Bone marrow (tissue), 2 donors: ENCODE measurements around the gene CUL1.

ENCODE experiments used
- DNase-seq, 2 donors: peaks; one replicate each; lab custom pipeline; 2025; lab: John Stamatoyannopoulos, UW

CUL1 gene

DNA sequence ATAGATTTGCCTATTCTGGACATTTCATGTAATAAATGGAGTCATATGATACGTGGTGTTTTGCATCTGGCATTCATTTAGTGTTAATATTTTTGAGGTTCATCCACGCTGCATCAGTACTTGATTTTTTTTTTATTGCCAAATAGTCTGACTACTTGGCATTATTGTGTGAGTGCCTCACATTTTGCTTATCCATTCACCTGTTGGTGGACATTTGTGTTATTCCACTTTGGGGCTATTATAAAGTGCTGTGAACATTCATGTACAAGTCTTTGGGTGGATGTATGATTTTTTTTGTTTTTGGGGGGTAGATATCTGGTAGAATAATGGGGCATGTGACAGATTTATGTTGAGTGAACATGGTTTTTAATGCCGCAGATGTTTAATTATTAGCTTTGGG, 19.7 kb downstream of the CUL1 start:
- no peak for DNase-seq

DNA sequence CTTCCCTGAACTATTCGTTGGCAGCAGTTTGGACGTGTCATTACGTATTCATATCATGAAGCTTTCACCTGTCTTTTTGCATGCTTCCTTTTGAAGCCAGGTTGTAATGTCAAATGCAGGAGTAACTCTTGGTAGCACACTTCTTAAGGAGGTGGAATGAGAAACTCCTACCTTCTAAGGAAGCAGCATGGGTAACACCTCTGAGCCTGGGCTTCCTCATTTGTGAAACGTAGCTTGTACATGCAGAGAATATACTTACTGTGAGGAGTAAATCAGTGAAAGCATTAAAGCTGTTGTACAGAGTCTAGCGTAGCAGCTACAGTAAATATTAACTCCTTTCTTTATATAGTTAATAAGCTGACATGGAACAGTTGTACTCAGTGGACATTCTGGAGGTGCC, 21.1 kb downstream of the CUL1 start:
- no peak for DNase-seq

DNA sequence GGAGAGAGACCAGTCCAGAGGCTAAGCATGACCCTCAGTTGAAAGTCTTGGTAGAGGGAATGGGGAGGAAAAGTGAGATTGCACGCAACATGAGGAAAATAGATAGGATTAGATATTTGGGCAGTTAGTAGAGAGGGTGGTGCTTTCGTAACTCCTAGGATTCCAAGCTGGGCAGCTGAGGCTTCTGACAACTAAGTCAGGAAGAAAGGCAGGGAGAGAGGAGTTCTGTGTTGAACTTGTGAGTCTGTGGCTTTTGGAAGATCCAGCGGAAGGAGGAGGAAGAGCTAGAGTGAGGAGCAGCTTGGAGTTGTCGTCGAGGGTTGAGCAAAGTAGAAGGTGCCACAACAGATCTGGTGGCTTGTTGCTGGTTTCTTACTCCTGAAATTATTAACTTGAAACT, 21.8 kb downstream of the CUL1 start:
- no peak for DNase-seq

DNA sequence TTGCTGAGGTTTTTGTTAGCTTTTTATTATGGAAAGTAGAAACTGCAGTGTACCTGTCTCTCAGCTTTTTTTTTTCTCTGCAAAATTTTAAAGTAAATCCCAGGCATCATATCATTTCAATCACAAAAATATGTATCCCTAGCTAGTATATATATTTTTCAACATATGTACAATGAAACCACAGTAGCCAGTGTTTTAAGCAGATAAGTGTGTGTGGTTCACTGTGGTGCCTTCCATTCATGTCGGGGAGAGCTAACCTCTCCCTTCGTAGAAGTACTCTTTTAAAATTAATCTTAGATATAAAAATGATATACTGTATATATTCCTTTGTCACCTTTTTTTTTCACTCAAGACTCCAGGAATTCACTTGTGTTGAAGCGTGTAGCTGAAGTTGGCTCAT, 22.7 kb downstream of the CUL1 start:
- DNase-seq = no peak

DNA sequence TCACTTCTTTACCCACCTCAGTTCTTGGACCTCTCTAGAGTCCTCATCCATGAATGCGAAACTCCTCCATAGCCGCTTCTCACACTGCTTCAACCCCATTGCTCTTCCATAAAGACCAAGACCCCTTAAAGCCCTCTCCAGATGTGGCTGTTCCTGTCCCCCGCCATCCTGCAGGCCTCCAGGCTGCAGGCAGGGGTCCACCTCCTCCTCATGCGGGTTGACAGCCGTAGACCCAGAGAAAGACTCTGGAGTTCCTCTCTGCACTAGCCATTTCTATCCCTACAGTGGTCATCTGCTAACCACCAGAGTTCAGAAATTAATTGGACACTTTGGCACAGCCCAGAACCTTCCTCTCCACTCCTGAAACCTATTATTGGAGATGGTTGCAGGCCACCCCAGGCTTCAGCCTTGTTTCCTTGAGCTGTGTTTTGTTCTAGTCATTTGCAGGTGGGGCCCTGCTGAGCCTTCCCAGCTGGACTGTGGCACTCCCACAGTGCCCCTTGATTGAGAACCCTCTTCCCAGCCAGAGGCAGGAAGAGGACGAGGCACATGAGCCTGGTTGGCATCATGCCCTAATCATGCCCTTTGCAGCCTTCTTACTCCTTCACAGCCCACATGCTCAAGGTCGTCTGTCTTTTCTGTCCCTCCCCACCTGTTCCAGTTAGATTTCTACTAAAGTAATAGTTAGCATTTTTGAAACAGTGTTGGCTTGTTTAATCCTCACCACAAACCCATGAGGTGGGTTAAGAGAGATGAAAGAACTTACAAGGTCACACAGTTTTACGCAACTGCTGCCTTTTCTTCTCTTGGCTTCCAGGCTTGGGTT, 23.9 kb downstream of the CUL1 start:
- DNase-seq = no peak

DNA sequence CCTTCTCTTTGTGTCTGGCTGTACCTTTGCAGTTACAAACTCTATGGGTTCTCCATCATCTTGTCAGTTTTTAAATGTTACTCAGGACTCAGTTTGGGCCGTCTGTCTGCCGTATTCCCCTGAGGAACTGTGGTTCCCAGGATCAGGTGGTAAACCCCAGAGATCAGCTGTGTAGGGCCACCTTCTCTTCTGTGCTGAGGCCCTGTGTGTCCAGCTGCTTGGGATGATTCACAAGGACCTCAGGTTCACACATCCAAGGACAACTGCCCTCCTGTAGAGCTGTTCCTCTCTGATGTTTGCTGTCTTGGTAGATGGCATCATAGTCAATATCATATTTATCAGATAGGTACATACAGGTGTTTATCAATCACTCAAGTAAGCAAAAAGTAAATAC, 24.5 kb downstream of the CUL1 start:
- DNase-seq = no peak

DNA sequence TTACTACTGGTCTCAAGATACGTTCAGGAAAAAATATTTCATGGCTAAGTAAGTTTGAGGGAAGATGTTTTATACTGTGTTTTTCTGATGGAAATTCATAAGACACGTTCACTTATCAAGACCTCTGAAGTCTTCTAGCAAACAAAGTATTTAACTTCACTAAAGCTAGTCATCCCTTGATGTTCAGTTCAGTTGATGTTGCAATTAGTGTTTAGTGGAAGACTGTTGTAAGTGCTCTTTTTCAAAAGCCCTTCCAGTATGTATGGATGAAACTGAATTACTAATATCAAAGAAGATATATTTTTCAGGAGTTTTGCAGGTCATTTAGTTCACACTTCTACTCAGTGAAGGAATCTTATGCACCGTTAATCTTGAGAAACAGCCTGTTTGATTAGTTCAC, 25.1 kb downstream of the CUL1 start:
- no peak for DNase-seq

DNA sequence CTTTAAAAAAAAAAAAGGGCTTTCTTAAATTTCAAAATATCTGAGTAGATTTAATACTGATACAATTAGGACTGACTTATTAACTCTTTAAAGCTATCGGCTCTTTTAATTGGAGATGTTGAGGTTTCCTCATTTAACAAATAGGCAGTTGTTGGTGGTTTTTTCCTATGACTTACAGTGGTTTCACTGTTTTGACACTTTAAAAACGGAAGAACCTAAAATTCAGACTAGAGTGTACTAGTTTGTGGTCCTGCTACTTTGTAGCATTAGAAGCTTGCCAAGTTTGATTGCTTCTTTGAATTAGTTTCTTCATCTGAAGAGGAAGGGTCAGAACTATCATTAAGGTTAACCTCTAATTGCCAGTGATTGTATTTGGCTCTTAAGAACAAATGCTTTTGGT, 27.7 kb downstream of the CUL1 start:
- DNase-seq = no peak

DNA sequence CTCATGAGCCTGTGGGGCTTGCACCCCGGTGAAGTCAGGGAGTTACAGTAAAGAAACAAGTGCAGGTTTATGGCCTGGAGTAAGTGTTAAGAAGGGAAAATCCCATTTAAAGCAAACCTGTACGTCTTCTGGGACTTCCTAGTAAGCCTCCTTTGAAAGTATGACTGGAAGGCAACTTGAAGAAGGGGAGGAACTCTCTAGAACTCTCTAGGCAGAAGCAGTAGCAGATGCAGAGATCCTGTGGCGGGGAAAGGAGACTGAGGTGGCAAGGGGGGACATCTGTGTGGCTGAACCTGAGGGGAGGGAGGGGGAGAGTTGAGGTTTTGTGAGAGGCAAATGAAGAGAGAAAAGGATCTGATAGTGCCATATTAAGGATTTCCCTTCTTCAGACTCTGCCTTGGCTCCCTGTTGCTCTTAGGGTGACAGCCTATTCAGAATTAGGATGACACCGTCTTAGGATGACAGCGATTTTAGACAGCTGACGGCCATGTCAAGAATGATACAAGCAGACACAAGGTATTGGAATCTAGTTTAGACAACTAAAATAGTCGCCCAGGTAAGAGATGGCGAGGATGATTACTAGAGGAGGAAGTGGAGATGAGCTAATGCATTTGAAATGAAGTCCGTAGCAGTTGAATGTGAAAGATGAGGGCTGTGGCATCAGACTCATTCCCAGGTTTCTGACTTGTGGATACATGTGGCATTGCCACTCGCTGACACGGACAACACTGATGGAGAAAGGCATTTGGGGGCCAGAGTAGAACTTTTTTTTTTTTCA, 29.0 kb downstream of the CUL1 start:
- no peak for DNase-seq

DNA sequence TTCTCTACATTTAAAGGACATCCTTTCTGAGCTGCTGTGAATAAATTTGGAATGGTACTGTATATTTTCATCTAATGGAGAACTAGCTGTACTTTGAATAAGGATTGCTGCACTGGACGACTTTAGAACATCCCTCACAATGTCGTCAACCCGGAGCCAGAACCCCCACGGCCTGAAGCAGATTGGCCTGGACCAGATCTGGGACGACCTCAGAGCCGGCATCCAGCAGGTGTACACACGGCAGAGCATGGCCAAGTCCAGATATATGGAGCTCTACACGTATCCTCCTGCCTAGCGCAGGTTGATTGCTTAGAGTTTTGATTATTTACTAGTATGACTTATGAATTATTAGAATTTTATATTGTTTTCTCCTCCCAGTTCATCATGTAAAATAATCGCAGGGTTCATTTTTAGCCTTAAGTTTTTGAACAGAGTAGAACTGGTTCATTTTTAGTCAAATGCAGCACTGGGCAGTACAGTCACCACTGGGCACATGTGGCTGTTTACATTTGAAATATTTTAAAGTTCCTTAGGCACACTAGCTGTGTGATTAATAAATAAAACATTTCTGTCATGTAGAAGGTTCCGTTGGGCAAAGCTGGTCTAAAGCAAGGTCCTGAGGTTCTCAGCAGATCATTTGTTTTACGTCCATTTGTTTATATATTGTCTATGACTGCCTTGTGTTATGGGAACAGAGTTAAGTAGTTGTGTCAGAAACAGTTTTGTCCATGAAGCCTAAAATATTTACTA, 31.5 kb downstream of the CUL1 start:
- DNase-seq = no peak

DNA sequence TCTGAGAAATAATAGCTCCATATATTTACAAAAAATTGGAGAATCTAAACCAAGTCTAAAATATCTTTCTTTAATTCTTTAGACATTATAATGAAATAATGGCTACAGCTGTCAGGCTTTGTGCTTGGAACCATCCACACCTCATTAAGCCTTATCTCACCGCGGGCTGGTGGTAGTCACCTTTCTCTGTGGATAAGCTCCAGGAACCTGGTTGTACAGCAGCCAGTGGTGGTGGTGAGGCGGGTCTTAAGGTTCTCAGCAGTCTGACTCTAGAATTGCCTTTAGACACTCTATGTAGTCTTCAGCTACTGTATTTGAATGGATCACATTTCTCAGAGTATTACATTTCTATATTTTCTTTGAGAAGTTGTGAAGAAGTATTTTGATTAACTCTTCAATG, 34.2 kb downstream of the CUL1 start:
- DNase-seq = no peak

DNA sequence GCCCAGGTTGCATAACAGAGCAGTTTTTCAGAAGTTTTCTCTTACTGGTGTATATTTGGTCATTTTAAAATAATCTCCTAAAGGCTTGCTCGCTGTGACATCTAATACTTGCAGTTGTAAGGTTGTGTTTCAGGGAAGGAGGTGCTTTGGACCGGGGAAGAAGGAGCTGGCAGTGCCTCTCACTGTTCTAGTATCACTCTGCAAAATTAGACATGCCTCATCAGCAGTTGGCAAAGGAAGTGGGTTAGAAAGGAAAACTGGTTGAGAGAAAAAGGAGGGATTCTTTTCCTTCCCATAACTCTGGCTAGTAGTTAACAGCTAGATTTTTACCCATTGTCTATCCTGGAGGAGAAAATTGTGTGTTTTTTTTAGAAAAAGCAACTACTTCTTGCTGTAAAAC, 34.8 kb downstream of the CUL1 start:
- DNase-seq = no peak

DNA sequence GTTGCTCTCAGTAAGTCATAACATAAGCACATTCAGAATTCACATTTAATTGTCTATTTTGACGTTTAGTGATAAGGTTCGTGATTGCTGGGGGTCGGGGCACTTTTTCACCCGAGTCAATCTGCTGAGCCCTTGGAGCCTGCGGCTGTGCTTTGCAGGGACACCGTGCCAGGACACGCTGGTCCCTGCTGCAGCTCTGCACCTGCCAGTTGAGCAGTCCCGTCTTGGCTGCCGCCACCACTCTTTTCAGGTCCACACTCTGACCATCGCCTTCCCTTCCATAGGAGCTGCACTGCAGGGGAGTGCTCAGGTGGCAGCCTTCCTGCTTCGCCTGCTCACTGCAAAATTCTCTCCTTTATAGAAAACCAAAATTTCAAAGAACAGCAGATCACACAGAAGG, 36.4 kb downstream of the CUL1 start:
- no peak for DNase-seq

DNA sequence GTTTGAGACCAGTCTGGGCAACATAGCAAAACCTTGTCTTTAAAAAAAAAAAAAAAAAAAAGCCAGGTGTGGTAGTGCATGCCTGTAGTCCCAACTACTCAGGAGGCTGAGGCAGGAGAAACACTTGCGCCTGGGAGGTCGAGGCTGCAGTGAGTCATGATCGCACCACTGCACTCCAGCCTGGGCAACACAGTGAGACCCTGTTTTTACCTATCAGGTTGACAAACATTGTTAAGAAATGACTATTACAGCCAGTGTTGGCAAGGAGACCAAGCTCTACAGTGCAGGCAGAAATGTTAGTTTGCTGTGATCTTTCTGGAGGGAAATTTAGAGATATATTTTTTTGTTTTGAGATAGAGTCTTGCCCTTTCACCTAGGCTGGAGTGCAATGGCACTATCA, 37.3 kb downstream of the CUL1 start:
- no peak for DNase-seq

DNA sequence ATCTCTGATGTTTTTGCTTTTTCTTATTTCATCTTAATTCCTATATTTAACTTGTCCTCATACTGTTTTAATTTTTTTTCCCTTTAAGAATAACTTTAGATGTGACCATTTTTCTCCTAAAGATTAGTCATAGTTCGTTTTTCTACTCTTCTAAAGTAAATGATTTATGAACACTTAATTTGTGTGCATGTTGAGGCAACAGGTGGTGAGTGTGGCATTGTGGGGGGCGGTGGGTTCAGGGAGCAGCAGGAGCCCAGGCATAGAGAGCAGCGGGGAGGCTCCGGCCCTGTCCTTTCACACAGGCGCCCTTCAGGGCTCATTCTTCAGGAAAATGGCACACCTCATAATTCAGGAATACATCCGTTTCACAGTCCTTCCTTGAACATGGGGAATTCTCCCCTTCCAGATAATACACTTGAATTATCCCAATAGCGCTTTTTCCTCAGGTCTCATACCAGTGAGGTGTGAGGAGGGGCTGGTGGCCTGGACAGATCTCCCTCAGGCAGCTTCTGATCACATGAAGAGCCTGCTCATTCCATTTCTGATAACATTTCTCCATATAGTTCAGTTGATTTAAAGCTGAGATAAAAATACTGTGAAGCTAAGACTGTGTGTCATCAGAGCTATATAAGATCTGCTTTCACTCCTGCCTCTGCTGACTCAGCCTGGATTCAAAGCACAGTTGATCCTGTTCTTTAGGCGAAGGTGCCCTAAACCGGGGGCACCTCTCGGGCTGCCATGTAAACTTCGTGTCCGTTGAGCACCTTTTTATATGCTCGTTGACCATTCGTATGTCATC, 40.2 kb downstream of the CUL1 start:
- DNase-seq = no peak

DNA sequence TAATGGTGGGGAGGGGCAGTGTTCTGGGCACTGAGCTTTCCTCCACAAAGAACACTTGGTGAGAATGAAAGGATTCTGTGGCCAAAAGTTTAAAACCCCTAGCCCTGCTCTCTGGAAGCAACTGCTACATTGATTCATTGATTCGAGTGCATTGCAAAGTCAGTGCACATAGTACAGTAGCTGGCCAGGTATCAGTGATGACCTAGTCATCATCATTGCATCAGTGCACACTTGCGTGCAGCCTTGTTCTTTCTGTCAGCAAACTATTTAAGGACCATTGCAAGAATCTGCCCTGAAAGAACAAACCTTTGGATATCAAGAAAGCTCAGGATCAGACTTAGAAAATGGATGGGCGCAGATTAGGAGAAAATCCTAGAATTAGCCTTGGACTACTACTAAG, 47.4 kb downstream of the CUL1 start:
- DNase-seq = no peak

DNA sequence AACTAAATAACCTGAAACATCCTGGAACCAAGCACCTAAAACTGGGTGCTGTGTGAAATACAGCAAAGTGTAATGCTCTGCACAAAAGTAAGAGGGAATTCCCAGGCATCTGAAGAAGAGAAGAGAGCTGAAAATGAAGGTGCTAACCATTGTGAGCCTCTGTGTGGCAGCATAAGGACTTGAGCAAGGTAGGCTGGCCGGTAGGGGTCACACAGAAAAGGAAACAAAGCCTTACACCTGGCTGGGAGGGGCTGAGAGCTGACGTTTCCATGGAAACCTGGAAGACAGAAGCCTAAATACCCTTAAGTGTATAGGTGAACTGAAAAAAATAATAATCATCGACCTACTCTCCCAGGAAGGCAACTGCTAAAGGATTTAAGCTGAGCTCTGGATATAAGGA, 48.6 kb downstream of the CUL1 start:
- no peak for DNase-seq

DNA sequence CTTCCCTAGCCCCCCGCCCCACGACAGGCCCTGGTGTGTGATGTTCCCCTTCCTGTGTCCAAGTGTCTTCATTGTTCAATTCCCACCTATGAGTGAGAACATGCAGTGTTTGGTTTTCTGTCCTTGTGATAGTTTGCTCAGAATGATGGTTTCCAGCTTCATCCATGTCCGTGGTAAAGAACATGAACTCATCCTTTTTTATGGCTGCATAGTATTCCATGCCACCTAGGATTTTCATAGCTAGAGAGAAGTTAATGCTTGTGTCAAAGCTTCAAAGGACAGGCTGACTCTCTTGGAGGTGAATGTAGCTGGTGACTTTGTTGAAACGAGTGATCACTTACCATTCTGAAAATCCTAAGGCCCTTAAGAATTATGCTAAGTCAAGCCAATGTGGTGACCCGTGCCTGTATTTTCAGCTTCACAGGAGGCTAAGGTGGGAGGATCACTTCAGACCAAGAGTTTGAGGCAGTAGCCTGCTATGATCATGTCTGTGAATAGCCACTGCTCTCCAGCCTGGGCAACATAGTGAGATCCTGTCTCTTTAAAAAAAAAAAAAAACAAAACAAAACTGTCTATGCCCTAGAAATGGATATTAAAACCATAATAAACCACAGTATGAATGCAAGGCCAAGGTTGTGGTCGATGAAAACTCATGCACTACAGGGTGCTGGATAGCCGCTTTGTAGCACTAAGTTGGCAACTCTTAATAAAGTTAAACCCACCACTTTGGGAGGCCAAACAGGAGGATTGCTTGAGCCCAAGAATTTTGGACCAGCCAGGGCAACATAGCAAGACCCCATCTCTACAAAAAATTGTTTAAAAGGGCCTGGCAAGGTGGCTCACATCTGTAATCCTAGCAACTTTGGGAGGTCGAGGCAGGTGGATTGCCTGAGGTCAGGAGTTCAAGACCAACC, 52.0 kb downstream of the CUL1 start:
- DNase-seq = no peak

DNA sequence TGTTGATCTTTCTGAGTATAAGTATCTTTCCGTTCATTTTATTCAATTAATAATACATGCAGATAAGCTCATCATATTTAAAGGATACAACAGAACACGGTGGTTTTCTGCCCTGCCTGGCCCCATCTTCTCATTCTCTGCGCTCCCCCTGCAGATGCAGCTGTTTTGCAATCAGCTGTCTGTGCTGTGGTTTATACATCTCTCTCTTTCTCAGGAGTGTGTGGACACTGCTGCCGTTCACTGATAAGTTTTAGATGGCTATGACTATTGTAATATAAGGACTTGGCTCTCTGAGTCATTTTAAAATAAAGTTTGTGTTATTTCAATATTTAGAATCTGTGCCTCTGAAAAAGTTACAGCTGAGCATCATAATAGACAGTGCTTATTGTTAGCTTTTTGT, 54.5 kb downstream of the CUL1 start:
- no peak for DNase-seq

DNA sequence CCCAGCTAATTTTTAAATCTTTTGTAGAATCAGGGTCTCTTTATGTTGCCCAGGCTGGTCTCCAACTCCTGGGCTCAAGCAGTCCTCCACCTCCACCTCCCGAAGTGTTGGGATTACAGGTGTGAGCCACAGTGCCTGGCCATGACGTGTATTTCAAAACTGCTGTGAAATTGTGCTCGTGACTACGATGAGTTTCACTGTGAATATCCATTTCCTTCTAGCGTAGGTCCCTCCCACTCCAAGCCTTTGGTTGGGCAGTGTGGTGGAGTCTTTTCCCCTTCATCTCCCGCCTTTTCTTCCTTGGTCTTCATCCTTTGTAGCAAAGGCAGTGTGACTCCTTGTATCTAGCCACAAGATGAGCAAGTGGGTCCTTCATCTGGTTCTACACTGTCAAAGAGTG, 56.2 kb downstream of the CUL1 start:
- no peak for DNase-seq
